Endodermal cell (in vitro differentiated cells): ENCODE data around the gene ZHX3. TPM values are rescaled to one million over a fixed set of nuclear protein-coding genes. Genes with fewer than 3 reads are reported as not detected.

ENCODE experiments used
- DNase-seq: peaks from one replicate; pipeline ENCODE4 v3.0.0-alpha.2; 2017
- H3K27ac ChIP-seq: 2 replicates; pipeline ENCODE4 v1.5.1; 2013; ENCODE audit warnings: mild to moderate bottlenecking, low read depth, low read length, moderate library complexity
- H3K27me3 ChIP-seq: 2 replicates; pipeline ENCODE4 v1.6.1; 2013; ENCODE audit warnings: mild to moderate bottlenecking, low read length, moderate library complexity; ENCODE audit not compliant: insufficient read depth, control insufficient read depth, poor library complexity, severe bottlenecking
- H3K36me3 ChIP-seq: 2 replicates; pipeline ENCODE4 v1.7.0; 2013; ENCODE audit warnings: mild to moderate bottlenecking, low read length, moderate library complexity; ENCODE audit not compliant: control insufficient read depth, insufficient read depth
- H3K4me1 ChIP-seq: one replicate; pipeline ENCODE4 v1.7.0; 2013; ENCODE audit warnings: low read length; ENCODE audit not compliant: control insufficient read depth, insufficient read depth
- H3K4me3 ChIP-seq: 2 replicates; pipeline ENCODE4 v1.5.1; 2013; ENCODE audit warnings: mild to moderate bottlenecking, low read length, moderate library complexity
- H3K9ac ChIP-seq: 2 replicates; pipeline ENCODE4 v1.6.1; 2013; ENCODE audit warnings: mild to moderate bottlenecking, low read length, moderate library complexity; ENCODE audit not compliant: poor library complexity, severe bottlenecking; ENCODE audit errors: extremely low read depth
- H3K9me3 ChIP-seq: 2 replicates; pipeline ENCODE4 v1.6.1; 2013; ENCODE audit warnings: mild to moderate bottlenecking, low read length, moderate library complexity; ENCODE audit not compliant: control insufficient read depth
- H3K27ac Mint-ChIP-seq: 2 replicates; pipeline ENCODE4 v1.8.0; 2020; ENCODE audit warnings: mixed read lengths
- H3K27me3 Mint-ChIP-seq: 2 replicates; pipeline ENCODE4 v1.8.0; 2021; ENCODE audit warnings: mild to moderate bottlenecking, mixed read lengths; ENCODE audit not compliant: insufficient read depth
- H3K36me3 Mint-ChIP-seq: 2 replicates; pipeline ENCODE4 v1.8.0; 2020; ENCODE audit warnings: low read depth, mixed read lengths
- H3K4me1 Mint-ChIP-seq: 2 replicates; pipeline ENCODE4 v1.8.0; 2020; ENCODE audit warnings: mixed read lengths
- H3K4me3 Mint-ChIP-seq: 2 replicates; pipeline ENCODE4 v1.8.0; 2020; ENCODE audit warnings: mild to moderate bottlenecking, moderate library complexity, mixed read lengths
- H3K9me3 Mint-ChIP-seq: 2 replicates; pipeline ENCODE4 v1.8.0; 2020; ENCODE audit warnings: mild to moderate bottlenecking, mixed read lengths
- WGBS, 2 experiments: methylation state at CpG; one replicate each; pipeline versions ENCODE4 v1.1.5 to v1.1.7; 2013; ENCODE audit warnings: missing lambda C conversion rate in 2 of 2, mixed read lengths in 1 of 2; ENCODE audit not compliant: insufficient coverage in 1 of 2, insufficient read length in 1 of 2; 5-methylcytosine and 5-hydroxymethylcytosine counted together
- total RNA-seq, 2 donors: library from RNA; stranded (reverse); fragmentation: NEBNext Ultra II Directional in 1 of 2; extraction: Animal tissue kit (Norgen Biotek cat#: 25700) in 1 of 2; gene quantifications; 2 replicates in 1 of 2; 3 replicates in 1 of 2; pipeline ENCODE4 v1.2.1, GENCODE V29; 2021
- TF ChIP-seq, protein P1 (sequence below): fragments of 200-600 bp; sonication (generic); conservative IDR thresholded peaks from 2 replicates; pipeline ENCODE4 v1.5.0; 2021; ENCODE audit warnings: antibody characterized with exemption, mild to moderate bottlenecking

Gene ZHX3
- total RNA-seq, 2 donors from 2014 or later, result 5.4 to 5.5 TPM

DNA sequence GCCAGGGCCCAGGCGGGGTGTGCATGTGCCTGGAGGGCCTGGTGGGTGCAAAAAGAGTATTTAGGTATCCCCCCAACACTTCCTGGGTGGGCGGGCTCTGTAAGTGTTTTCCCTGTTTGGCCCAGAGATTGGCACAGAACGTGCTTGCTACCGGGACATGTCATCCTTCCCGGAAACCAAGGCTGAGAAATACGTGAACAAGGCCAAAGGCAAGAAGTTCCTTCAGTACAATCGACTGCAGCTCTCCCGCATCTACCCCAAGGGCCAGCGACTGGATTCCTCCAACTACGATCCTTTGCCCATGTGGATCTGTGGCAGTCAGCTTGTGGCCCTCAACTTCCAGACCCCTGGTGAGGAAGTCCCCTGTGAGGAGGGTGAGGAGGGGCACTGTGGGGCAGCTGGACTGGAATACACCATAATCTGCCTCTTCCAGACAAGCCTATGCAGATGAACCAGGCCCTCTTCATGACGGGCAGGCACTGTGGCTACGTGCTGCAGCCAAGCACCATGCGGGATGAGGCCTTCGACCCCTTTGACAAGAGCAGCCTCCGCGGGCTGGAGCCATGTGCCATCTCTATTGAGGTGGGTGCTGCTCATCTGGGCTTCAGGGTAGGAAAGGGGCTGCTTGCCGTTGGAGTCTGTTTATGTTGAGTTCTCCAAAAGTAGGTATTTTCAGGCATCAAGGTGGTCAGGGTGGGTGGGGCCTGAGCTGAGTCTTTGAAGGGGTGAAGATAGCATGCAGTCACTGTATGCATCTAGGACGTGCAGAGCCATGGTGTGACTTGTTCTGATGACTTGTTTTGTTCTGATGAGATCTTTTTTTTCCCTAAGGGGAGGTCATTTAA, 145.0 kb downstream of the ZHX3 start:
- Mint-ChIP-seq H3K27ac (peak overlapping the region; percentile 64), H3K4me1 (peaks cover 2% of the 10 kb centered on the region), H3K27me3 (no peaks in the 10 kb centered on the region), H3K4me3 (no peak overlapping the region), H3K36me3 (peaks cover 68% of the 10 kb centered on the region), H3K9me3 (no peaks in the 10 kb centered on the region)
- Histone ChIP-seq H3K36me3 (peaks cover 83% of the 10 kb centered on the region), H3K27ac (peak overlapping the region; percentile 51), H3K27me3 (no peaks in the 10 kb centered on the region), H3K9ac (no peak overlapping the region), H3K9me3 (no peaks in the 10 kb centered on the region), H3K4me3 (no peak overlapping the region), H3K4me1 (peaks cover 12% of the 10 kb centered on the region)
- peak; percentile 55 for DNase-seq
- TF ChIP-seq, protein P1, sequence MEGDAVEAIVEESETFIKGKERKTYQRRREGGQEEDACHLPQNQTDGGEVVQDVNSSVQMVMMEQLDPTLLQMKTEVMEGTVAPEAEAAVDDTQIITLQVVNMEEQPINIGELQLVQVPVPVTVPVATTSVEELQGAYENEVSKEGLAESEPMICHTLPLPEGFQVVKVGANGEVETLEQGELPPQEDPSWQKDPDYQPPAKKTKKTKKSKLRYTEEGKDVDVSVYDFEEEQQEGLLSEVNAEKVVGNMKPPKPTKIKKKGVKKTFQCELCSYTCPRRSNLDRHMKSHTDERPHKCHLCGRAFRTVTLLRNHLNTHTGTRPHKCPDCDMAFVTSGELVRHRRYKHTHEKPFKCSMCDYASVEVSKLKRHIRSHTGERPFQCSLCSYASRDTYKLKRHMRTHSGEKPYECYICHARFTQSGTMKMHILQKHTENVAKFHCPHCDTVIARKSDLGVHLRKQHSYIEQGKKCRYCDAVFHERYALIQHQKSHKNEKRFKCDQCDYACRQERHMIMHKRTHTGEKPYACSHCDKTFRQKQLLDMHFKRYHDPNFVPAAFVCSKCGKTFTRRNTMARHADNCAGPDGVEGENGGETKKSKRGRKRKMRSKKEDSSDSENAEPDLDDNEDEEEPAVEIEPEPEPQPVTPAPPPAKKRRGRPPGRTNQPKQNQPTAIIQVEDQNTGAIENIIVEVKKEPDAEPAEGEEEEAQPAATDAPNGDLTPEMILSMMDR, result no peak
- 90 to 93% methylated on average over 13 to 18 of the region's 18 CpGs for WGBS, 2 experiments

DNA sequence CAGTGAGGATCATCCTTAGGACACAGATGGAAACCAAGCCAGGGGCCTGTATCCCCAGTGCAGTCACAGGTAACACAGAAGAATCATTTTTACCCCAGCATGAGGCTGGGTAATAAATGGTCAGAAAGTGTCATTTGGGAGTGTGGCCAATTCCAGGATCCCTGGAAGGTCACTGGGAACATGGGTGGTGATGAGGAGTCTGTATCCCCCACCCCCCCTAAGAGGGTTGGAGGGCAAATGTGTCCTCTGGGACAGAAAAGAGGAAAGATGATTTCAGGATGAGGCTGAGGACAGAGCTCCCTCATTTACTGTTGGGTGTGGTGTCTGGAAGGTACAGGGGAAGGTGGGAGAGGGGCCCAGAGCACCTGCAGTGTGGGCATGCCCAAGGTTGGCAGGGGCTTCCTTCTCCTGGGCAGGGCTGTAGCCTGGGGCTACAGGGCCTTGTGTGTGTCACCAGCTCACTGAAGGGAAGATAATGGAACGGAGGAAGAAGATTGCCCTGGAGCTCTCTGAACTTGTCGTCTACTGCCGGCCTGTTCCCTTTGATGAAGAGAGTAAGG, 145.7 kb downstream of the ZHX3 start:
- peaks cover 2% of the 10 kb centered on the region for H3K4me1 Mint-ChIP-seq
- H3K27ac Mint-ChIP-seq, result peak overlapping the region; percentile 64
- peak; percentile 35 for DNase-seq
- no peaks in the 10 kb centered on the region for H3K9me3 Mint-ChIP-seq
- Histone ChIP-seq H3K4me1 (peaks cover 12% of the 10 kb centered on the region), H3K36me3 (peaks cover 83% of the 10 kb centered on the region), H3K9me3 (no peaks in the 10 kb centered on the region), H3K9ac (no peak overlapping the region), H3K27me3 (no peaks in the 10 kb centered on the region), H3K4me3 (no peak overlapping the region), H3K27ac (peak overlapping the region; percentile 51)
- H3K4me3 Mint-ChIP-seq, result no peak overlapping the region
- 93% methylated on average over 3 of the region's 3 CpGs; no CpG with 5 or more reads in 1 of the 2 experiments for WGBS, 2 experiments
- peaks cover 75% of the 10 kb centered on the region for H3K36me3 Mint-ChIP-seq
- TF ChIP-seq, protein P1, result no peak
- no peaks in the 10 kb centered on the region for H3K27me3 Mint-ChIP-seq

DNA sequence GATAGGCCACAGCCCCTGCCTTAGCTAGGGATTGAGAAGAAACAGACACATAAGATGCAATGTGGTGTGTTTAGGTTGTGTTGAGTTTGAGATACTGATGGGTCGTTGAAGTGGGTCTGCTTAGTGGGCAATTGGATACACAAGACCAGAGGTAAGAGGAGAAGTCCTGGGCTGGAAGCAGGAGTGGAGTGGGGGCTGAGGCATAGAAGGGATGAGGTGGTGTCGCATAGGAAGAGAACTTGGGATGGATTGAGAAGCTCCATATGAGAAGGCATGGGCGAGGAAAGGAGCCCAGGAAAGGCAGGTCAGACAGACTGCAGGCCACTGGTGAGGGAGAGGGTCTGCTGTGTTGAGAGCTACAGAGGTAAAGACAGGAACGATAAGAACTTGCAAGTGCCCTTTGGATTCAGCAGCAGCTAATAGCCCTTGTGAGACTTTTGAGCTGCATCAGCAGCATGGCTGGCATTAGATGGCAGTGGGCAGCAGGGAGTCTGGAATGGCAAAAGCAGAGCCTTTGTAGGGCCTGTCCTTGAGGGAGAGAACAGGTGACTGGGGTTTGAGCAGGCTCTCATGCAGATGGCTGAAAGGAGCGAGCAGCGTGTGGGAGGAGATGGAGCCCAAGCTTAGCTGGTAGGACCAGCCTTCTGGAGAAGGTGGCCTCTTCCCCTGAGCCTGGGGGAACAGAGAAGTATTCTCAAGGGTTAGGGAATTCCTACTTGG, 147.0 kb downstream of the ZHX3 start:
- TF ChIP-seq, protein P1, result no peak
- Mint-ChIP-seq H3K4me1 (peaks cover 2% of the 10 kb centered on the region), H3K27ac (peak overlapping the region; percentile 35), H3K36me3 (peaks cover 76% of the 10 kb centered on the region), H3K4me3 (no peak overlapping the region), H3K9me3 (no peaks in the 10 kb centered on the region), H3K27me3 (no peaks in the 10 kb centered on the region)
- Histone ChIP-seq H3K4me3 (no peak overlapping the region), H3K9ac (no peak overlapping the region), H3K27me3 (no peaks in the 10 kb centered on the region), H3K9me3 (no peaks in the 10 kb centered on the region), H3K4me1 (peaks cover 12% of the 10 kb centered on the region), H3K36me3 (peaks cover 83% of the 10 kb centered on the region), H3K27ac (no peak overlapping the region)
- WGBS, 2 experiments, result 95 to 98% methylated on average over 6 of the region's 6 CpGs
- peak; percentile 37 for DNase-seq
